SHP77 (cell line): ENCODE measurements around the gene TBC1D3.
"Not testable (repeated sequence)": the region's sequence is repeated elsewhere in the genome, so short reads cannot be mapped to it uniquely, and the experiment has no call there.

Source experiments
- DNase-seq, 2 experiments: peaks; one replicate each; lab custom pipeline; 2025; lab: John Stamatoyannopoulos, UW

Gene TBC1D3

GRCh38 chr17:38192455-38192854, at the start of gene TBC1D3:
TBC1D3 (minus strand) TSS chr17:38192555; CDS start chr17:38191029, 1,526 bp downstream.
- not testable (repeated sequence) for DNase-seq

- not testable (repeated sequence) for DNase-seq
Measured at GRCh38 chr17:38232790-38233189, 40.4 kb upstream of the TBC1D3 start.

- DNase-seq: not testable (repeated sequence)
Measured at GRCh38 chr17:38225844-38226495, 33.6 kb upstream of the TBC1D3 start.

- not testable (repeated sequence) for DNase-seq
Measured at GRCh38 chr17:38220867-38221266, 28.5 kb upstream of the TBC1D3 start.

- not testable (repeated sequence) for DNase-seq
Measured at GRCh38 chr17:38200271-38200670, 7.9 kb upstream of the TBC1D3 start.

GRCh38 chr17:38134860-38135259, 57.5 kb downstream of the TBC1D3 start:
- not testable (repeated sequence) for DNase-seq
